DMS79 (cell line): ENCODE measurements around the gene MBOAT7.
"Not testable (repeated sequence)": the region's sequence is repeated elsewhere in the genome, so short reads cannot be mapped to it uniquely, and the experiment has no call there.

Source experiments
- DNase-seq: peaks from one replicate; lab custom pipeline; 2025; lab: John Stamatoyannopoulos, UW

MBOAT7 gene, protein sequence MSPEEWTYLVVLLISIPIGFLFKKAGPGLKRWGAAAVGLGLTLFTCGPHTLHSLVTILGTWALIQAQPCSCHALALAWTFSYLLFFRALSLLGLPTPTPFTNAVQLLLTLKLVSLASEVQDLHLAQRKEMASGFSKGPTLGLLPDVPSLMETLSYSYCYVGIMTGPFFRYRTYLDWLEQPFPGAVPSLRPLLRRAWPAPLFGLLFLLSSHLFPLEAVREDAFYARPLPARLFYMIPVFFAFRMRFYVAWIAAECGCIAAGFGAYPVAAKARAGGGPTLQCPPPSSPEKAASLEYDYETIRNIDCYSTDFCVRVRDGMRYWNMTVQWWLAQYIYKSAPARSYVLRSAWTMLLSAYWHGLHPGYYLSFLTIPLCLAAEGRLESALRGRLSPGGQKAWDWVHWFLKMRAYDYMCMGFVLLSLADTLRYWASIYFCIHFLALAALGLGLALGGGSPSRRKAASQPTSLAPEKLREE

GRCh38 chr19:54189145-54189734 is at the start of gene MBOAT7:
Gene MBOAT7, minus strand, starts transcription at chr19:54189580. Its CDS starts 1,072 bp downstream, at chr19:54188508.
- DNase-seq = no peak

GRCh38 chr19:54233941-54234340 is 44.6 kb upstream of the MBOAT7 start:
- DNase-seq = no peak

GRCh38 chr19:54231077-54231931 is 41.9 kb upstream of the MBOAT7 start:
- peak; percentile 68 for DNase-seq

- DNase-seq = no peak
Observed at GRCh38 chr19:54230031-54230430, 40.7 kb upstream of the MBOAT7 start.

DNA sequence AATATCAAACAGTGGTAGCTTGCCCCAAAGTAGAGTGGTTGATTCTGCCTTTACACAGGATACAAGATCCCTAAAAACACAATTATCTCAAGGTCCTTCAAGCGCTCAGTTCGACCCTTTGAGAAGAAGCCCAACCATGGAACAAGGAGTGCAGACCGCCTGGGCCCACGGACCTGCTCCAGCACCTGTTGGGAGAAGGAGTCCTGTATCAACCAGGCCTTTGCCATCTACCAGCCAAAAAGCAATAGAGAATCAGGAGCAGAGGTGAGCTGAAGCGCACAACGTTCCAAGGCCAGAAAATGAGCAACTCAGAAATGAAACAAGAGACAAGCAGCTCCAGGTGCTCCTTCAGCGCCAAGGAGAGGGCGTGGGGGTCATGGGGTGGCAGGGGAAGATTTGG is 39.8 kb upstream of the MBOAT7 start:
- no peak for DNase-seq

DNA sequence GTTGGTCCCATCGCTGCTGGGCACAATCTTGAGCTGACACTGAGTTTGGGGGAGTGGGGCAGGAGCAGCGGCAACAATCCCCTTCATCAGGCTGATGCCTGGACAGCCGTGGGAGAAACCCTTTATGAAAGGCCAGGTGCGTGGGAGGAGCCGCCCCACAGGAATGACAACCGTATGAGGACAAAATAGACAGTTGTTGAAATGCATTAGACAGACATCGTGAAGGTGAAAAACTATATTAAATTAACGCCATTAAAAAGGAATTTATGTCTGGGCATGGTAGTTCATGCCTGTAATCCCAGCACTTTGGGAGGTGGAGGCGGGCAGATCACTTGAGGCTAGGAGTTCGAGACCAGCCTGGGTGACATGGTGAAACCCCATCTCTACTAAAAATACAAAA is 35.2 kb upstream of the MBOAT7 start:
- not testable (repeated sequence) for DNase-seq

- not testable (repeated sequence) for DNase-seq
Observed at GRCh38 chr19:54223937-54224281, 34.5 kb upstream of the MBOAT7 start.

GRCh38 chr19:54223277-54223936 is 34.0 kb upstream of the MBOAT7 start:
- DNase-seq = peak; percentile 4

DNA sequence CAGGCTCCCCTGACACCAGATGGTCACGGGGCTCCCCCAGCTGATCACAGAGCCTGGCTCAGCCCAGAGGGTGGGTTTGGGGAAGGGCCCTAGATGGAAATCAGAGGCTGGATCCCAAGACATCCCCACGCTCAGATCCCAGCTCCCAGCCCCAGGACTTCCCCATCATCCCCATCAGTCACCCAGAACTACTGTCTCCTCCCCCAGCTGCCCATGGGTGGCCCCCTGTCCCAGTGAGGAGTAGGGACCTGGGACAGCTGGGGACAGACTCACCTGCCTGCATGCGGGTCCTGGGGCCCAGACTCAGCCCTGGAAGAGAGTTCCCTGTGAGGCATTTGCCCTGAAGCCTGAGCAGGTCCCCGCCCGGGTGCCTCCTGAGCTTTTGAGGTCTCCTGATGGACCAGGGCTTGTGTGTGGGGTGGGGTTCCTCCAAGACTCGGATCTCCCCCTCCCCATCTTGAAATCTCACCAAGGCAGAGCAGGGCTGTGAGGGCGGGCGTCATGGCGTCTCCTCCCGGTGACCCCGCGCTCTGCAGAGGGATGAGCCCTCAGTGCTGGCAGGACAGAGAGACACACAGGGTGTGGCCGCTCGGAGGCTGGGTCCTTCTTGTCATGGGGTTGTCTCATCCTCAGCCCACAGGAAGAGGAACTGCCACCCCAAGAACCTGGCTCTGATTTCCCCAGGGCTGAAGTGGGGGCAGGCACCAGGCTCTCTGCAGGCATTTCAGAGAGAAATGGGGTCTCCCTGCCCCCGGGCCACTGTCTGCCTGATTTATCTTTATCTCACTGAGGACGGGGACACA is 33.3 kb upstream of the MBOAT7 start, which contains the start of gene LILRB3:
Gene LILRB3, minus strand, starts transcription at position 534 of the 803 bp plus-strand sequence. Its CDS starts 31 bp downstream, at position 503.
- not testable (repeated sequence) for DNase-seq

- not testable (repeated sequence) for DNase-seq
Observed at GRCh38 chr19:54221947-54222346, 32.6 kb upstream of the MBOAT7 start.

DNA sequence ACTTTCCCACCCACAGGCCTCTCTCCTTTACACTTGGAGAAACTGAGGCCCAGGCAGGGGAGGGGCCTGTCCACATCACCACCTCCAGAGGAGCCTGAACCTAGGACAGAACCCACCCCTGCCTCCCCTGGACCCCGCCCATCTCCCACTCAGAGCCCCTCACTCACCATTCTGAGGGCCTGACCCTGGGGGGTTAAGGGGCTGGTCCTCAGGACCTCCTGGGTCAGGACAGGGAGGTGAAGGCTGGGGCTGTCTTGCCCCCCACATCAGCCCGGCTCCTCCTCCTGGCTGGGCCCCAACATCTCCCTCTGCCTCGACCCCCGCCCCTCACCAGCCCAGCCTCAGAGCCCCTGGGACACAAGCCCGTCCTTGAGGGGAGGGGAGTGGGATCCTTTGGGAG is 30.3 kb upstream of the MBOAT7 start:
- DNase-seq = not testable (repeated sequence)

- no peak for DNase-seq
Observed at GRCh38 chr19:54218960-54219661, 29.7 kb upstream of the MBOAT7 start.

GRCh38 chr19:54218259-54218658 is 28.9 kb upstream of the MBOAT7 start:
- DNase-seq = no peak

GRCh38 chr19:54217517-54218247 is 28.3 kb upstream of the MBOAT7 start:
- DNase-seq = not testable (repeated sequence)

DNA sequence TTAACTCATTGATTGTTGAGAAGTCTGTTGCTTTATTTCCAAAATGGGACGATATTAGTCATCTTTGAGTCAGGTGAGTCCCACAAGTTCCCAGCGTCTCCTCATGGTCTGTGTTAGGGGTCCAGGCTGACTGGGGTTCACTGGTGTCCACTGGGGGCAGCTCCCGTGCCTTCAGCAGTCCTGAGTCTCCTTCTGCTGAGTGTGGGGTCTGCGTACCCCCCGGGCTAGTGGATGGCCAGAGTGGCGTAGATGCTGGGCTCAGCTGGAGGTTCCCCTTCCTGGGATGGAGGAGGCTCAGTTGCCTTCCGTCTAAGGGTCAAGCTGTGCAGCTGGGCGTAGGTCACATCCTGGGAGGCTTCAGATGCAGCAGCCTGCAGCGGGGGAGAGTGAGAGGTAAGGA is 27.5 kb upstream of the MBOAT7 start:
- DNase-seq = no peak

DNA sequence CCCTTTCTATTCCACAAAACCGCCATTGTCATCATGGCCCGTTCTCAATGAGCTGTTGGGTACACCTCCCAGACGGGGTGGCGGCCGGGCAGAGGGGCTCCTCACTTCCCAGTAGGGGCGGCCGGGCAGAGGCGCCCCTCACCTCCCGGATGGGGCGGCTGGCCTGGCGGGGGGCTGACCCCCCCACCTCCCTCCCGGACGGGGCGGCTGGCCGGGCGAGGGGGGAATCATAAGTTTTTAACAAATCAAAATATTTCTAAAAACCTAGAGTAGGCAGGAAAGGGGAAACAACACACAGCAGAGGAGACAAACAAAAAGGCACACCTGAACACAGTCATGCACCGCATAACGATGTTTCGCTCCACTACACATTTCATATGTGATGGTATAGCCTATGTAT is 25.4 kb upstream of the MBOAT7 start:
- not testable (repeated sequence) for DNase-seq

DNA sequence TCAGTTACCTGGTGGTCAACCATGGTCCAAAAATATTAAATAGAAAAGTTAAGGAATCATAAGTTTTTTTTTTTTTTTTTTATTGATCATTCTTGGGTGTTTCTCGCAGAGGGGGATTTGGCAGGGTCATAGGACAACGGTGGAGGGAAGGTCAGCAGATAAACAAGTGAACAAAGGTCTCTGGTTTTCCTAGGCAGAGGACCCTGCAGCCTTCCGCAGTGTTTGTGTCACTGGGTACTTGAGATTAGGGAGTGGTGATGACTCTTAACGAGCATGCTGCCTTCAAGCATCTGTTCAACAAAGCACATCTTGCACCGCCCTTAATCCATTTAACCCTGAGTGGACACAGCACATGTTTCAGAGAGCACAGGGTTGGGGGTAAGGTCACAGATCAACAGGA is 24.8 kb upstream of the MBOAT7 start:
- DNase-seq = not testable (repeated sequence)

GRCh38 chr19:54211235-54211634 is 21.9 kb upstream of the MBOAT7 start:
- no peak for DNase-seq

DNA sequence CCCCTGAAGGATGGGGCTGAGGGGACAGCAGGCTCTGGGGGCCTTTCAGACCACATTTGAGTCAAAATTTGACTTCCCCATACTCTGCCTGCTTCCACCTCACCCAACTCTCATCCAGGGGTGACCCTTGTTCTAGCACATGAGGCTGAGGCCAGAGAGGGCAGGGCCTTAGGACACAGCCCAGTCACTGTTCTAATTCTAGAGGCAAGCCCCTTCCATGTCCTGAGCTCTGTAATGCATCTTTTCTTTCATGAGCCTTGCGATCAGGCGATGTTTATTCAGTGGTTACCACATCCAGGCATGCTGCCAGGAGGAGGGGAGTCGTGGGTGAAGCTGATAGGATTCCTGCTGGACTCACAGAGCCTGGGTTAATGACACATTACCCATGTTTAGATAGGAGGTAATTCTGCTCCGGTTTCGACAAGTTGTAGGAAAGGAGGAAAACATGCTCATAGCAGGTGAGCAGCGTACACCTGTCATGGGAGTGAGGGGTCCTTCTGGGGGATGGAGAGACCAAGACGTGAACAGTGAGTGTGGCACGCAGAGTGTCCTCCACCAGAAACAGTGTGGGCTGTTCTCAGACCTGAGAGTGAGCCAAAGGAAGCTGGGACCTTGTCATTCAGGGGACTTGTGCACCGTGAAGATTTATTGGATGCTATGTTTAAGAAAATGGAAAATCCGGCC is 20.6 kb upstream of the MBOAT7 start:
- DNase-seq = peak; percentile 97
